ENCODE results near the gene BBS9.

The BBS9 gene

GRCh38 chr7:33418251-33418701 lies 288.9 kb downstream of the BBS9 start:
- Histone ChIP-seq H3K36me3 (no peaks in the 10 kb centered on the region), H3K4me1 (peaks cover 9% of the 10 kb centered on the region), H3K9me3 (no peaks in the 10 kb centered on the region), H3K4me3 (no peak overlapping the region), H3K9ac (no peak overlapping the region), H3K27me3 (no peaks in the 10 kb centered on the region), H3K4me2 (peak overlapping the region; percentile 23), H3K27ac (no peak overlapping the region), H4K20me1 (no peaks in the 10 kb centered on the region)
- TF ChIP-seq Cebpa-rat (IDR thresholded peaks at IDR 0.05): no peak

- no peaks in the 10 kb centered on the region for H3K9me3 ChIP-seq
- no peaks in the 10 kb centered on the region for H3K27me3 ChIP-seq
- no peaks in the 10 kb centered on the region for H3K36me3 ChIP-seq
- no peak overlapping the region for H3K4me2 ChIP-seq
- H3K4me1 ChIP-seq: peaks cover 9% of the 10 kb centered on the region
- no peaks in the 10 kb centered on the region for H4K20me1 ChIP-seq
- H3K27ac ChIP-seq: no peak overlapping the region
- H3K9ac ChIP-seq: no peak overlapping the region
- H3K4me3 ChIP-seq: no peak overlapping the region
- no peak for TF ChIP-seq Cebpa-rat (IDR thresholded peaks at IDR 0.05)
Observed at GRCh38 chr7:33420311-33420940, 291.1 kb downstream of the BBS9 start.

GRCh38 chr7:33421429-33421828 lies 292.1 kb downstream of the BBS9 start:
- Histone ChIP-seq H3K9me3 (no peaks in the 10 kb centered on the region), H3K27ac (no peak overlapping the region), H3K9ac (no peak overlapping the region), H3K4me3 (no peak overlapping the region), H3K4me2 (no peak overlapping the region), H4K20me1 (no peaks in the 10 kb centered on the region), H3K27me3 (no peaks in the 10 kb centered on the region), H3K36me3 (no peaks in the 10 kb centered on the region), H3K4me1 (peaks cover 9% of the 10 kb centered on the region)
- no peak for TF ChIP-seq Cebpa-rat (IDR thresholded peaks at IDR 0.05)

- Histone ChIP-seq H3K4me1 (peaks cover 9% of the 10 kb centered on the region), H3K4me2 (no peak overlapping the region), H3K9me3 (no peaks in the 10 kb centered on the region), H3K9ac (no peak overlapping the region), H3K27me3 (no peaks in the 10 kb centered on the region), H3K36me3 (no peaks in the 10 kb centered on the region), H4K20me1 (no peaks in the 10 kb centered on the region), H3K27ac (no peak overlapping the region), H3K4me3 (no peak overlapping the region)
- no peak for TF ChIP-seq Cebpa-rat (IDR thresholded peaks at IDR 0.05)
Observed at GRCh38 chr7:33422141-33422540, 292.8 kb downstream of the BBS9 start.

- Histone ChIP-seq H3K9me3 (no peaks in the 10 kb centered on the region), H3K36me3 (no peaks in the 10 kb centered on the region), H4K20me1 (no peaks in the 10 kb centered on the region), H3K27ac (no peak overlapping the region), H3K4me3 (no peak overlapping the region), H3K9ac (no peak overlapping the region), H3K4me1 (peaks cover 5% of the 10 kb centered on the region), H3K27me3 (no peaks in the 10 kb centered on the region), H3K4me2 (no peak overlapping the region)
- TF ChIP-seq Cebpa-rat (IDR thresholded peaks at IDR 0.05): no peak
Observed at GRCh38 chr7:33422825-33423645, 293.7 kb downstream of the BBS9 start.

- no peak for TF ChIP-seq Cebpa-rat (IDR thresholded peaks at IDR 0.05)
- Histone ChIP-seq H3K4me3 (no peak overlapping the region), H4K20me1 (no peaks in the 10 kb centered on the region), H3K9me3 (no peaks in the 10 kb centered on the region), H3K9ac (no peak overlapping the region), H3K27me3 (no peaks in the 10 kb centered on the region), H3K27ac (no peak overlapping the region), H3K4me1 (no peaks in the 10 kb centered on the region), H3K4me2 (no peak overlapping the region), H3K36me3 (no peaks in the 10 kb centered on the region)
Observed at GRCh38 chr7:33423646-33424020, 294.3 kb downstream of the BBS9 start.

- no peak overlapping the region for H3K9ac ChIP-seq
- H4K20me1 ChIP-seq: no peaks in the 10 kb centered on the region
- no peak overlapping the region for H3K4me3 ChIP-seq
- no peak for TF ChIP-seq Cebpa-rat (IDR thresholded peaks at IDR 0.05)
- H3K4me2 ChIP-seq: no peak overlapping the region
- no peaks in the 10 kb centered on the region for H3K27me3 ChIP-seq
- H3K9me3 ChIP-seq: no peaks in the 10 kb centered on the region
- H3K27ac ChIP-seq: no peak overlapping the region
- no peaks in the 10 kb centered on the region for H3K4me1 ChIP-seq
- no peaks in the 10 kb centered on the region for H3K36me3 ChIP-seq
Observed at GRCh38 chr7:33425395-33425794, 296.0 kb downstream of the BBS9 start.

- Histone ChIP-seq H3K4me2 (no peak overlapping the region), H3K27ac (no peak overlapping the region), H3K9ac (no peak overlapping the region), H3K4me1 (no peaks in the 10 kb centered on the region), H3K4me3 (no peak overlapping the region), H3K36me3 (no peaks in the 10 kb centered on the region), H4K20me1 (no peaks in the 10 kb centered on the region), H3K27me3 (no peaks in the 10 kb centered on the region), H3K9me3 (no peaks in the 10 kb centered on the region)
- no peak for TF ChIP-seq Cebpa-rat (IDR thresholded peaks at IDR 0.05)
Observed at GRCh38 chr7:33425929-33426678, 296.7 kb downstream of the BBS9 start.

- H3K4me2 ChIP-seq: no peak overlapping the region
- H4K20me1 ChIP-seq: no peaks in the 10 kb centered on the region
- H3K27me3 ChIP-seq: no peaks in the 10 kb centered on the region
- H3K36me3 ChIP-seq: no peaks in the 10 kb centered on the region
- no peak for TF ChIP-seq Cebpa-rat (IDR thresholded peaks at IDR 0.05)
- H3K9ac ChIP-seq: no peak overlapping the region
- H3K4me1 ChIP-seq: no peaks in the 10 kb centered on the region
- no peak overlapping the region for H3K4me3 ChIP-seq
- H3K9me3 ChIP-seq: no peaks in the 10 kb centered on the region
- no peak overlapping the region for H3K27ac ChIP-seq
Observed at GRCh38 chr7:33428415-33428814, 299.1 kb downstream of the BBS9 start.

- no peak for TF ChIP-seq Cebpa-rat (IDR thresholded peaks at IDR 0.05)
- no peaks in the 10 kb centered on the region for H3K36me3 ChIP-seq
- no peaks in the 10 kb centered on the region for H3K27me3 ChIP-seq
- no peaks in the 10 kb centered on the region for H4K20me1 ChIP-seq
- H3K4me2 ChIP-seq: no peak overlapping the region
- H3K4me1 ChIP-seq: no peaks in the 10 kb centered on the region
- no peak overlapping the region for H3K27ac ChIP-seq
- no peak overlapping the region for H3K4me3 ChIP-seq
- no peaks in the 10 kb centered on the region for H3K9me3 ChIP-seq
- no peak overlapping the region for H3K9ac ChIP-seq
Observed at GRCh38 chr7:33431543-33431942, 302.2 kb downstream of the BBS9 start.

Measured in BLaER1 (cell line).